Stimulated activated CD4-positive, alpha-beta T cell treated with anti-CD3 and anti-CD28 coated beads, Interleukin-4, amount 100 ng/mL, for 1 hour (primary cell): ENCODE results near the gene OR52N1.
A peak's percentile ranks its signal among the peaks of the same experiment; 100 is the strongest.

Source experiments
- DNase-seq: peaks from one replicate; pipeline ENCODE4 v3.0.0-alpha.2; 2020

OR52N1 gene

GRCh38 chr11:5791165-5791564 is at the start of gene OR52N1:
Gene OR52N1, minus strand, starts transcription at chr11:5791265. Its CDS starts 2,449 bp downstream, at chr11:5788816.
- no peak for DNase-seq

DNA sequence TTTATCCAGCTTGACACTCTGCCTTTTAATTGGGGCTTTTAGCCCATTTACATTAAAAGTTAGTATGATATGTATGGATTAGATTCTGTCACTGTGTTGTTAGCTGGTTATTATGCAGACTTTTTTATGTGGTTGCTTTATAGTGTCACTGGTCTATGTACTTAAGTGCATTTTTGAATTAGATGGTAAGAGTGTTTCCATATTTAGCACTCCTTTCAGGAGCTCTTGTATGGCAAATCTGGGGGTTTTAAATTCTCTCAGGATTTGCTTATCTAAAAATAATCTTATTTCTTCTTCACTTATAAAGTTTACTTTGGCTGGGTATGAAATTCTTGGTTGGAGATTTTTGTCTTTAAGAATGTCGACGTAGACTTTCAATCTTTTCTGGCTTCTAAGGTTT is 46.6 kb upstream of the OR52N1 start:
- no peak for DNase-seq

GRCh38 chr11:5833446-5833845 is 42.4 kb upstream of the OR52N1 start:
- DNase-seq, result no peak

DNA sequence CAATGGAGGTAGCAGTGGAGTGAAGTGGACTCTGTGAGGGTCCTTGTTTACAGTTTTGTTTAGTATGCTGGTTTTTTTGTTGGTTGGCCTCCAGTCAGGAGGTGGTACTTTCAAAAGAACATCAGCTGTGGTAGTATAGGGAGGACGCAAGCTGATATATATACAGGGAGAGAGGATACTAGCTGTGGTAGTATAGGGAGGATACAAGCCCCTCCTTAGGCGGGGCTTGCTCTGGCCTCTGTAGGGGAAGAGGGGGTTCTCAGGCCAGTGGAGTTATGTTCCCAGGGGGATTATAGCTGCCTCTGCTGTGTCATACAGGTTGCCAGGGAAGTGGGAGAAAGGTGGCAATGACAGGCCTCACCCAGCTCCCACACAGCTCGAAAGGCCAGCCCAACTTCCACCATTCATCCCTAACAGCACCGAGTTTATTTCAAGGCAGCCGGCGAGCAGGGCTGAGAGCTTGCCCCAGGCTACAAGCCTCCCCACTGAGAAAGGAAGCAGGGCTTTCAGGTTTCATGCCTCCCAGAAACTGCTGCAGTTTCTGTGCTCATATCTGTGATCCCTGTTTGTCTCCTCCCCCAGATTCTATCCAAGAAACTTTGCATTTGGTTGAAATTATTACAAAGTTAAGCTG is 40.2 kb upstream of the OR52N1 start:
- no peak for DNase-seq

DNA sequence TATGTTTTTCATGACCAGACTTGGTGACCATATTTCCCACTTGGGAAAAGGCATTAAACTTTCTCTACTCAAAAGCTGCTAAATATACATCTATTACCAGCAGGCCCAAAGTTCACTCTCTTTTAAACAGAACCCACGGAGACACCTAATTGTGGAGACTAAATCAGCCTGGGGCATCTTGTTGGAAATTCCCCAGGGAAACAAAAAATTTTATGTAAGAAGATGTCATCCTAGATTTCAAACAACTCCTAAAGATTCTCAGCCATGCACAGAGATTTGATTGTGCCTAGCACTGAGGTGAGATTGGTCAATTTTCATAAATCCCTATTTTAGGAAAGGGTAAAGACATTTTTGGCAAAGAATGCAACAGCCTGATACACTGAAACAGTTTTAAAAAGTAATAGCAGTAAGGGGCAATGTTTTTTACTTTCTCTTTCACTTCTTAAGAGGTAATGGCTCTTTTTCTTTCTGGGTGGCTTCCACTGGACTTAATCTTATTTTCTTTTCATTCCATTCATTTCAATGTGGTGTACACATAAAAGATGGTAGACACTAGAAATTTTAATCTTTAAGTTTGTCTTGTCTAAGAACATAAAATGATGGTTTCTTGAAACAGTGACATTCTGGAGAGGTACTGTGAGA is 27.3 kb upstream of the OR52N1 start:
- DNase-seq, result no peak

DNA sequence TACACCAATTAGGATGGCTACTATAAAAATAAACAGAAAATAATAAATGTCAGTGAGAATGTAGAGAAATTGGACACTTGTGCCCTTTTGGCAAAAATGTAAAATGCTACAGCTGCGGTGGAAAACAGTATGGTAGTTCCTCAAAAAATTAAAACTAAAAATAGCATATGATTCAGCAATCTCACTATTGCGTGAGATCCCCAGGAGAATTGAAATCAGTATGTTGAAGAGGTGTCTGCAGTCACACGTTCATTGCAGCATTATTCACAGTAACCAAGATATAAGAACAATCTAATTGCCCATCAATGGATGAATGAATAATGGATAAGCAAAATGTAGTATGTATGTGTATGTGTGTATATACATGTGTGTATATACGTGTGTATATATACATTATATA is 24.5 kb upstream of the OR52N1 start:
- no peak for DNase-seq

GRCh38 chr11:5809905-5810795 is 19.1 kb upstream of the OR52N1 start:
- no peak for DNase-seq

DNA sequence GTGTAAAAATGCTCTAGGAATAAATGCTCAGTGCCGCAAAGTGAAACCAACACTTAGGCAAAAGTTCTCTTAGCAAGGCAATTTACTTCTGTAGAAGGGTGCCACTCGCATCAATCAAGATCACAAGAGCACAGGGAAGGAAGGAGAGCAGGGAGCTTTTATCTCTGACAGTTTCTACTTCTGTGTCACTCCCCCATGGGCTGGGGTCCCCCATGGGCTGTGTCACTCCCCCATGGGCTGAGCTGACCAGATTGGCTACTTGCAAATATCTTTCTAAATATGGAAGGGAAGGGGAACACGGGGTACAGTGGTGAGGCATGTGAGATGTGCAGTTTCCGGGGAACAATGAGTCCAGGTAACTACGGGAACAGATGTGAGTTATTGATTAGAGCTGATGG is 18.1 kb upstream of the OR52N1 start:
- DNase-seq, result no peak

GRCh38 chr11:5808500-5809121 is 17.5 kb upstream of the OR52N1 start, which contains the start of gene OR52N2:
Gene OR52N2, plus strand, starts transcription at chr11:5808924. Its CDS starts 11,412 bp downstream, at chr11:5820336.
- peak; percentile 61 for DNase-seq

DNA sequence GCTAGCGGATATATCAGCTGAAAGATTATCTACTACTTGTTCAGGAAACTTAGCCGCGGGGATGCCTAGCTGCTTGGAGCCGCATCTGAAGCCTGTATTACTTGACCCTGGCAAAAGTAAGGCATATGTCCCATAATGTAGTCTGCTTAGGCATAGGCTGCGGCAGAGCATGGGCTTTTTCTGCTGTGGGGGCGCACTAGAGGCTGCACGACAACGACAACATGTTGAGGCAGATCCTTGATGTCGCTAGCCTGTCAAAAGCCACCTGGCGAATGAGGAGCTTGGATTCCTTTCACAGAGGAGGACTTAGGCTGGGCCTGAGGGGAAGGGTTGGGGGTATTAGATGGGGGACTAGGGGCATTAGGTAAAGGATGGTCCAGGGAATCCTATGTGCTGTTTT is 16.5 kb upstream of the OR52N1 start:
- DNase-seq, result no peak

- DNase-seq, result no peak
These were observed 12.9 kb upstream of the OR52N1 start for GRCh38 chr11:5803982-5804381.

DNA sequence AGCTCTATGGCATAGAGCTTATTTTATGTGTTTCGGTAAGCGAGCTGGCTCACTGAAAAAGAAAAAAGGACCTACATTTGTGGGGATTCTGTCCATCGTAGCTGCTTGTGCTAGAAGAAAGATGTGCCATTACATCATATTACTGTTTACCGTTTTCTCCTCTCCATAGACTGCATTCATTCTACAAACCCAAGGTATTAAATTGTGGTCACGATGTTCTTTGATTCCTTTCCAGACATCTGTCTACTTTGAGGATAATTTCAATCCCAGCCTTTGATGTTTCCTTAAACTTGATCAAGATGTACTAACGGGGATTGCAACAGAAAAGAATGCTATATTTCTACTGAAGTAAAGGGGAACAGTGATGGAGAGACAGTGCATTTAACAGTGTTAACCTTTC is 5.5 kb upstream of the OR52N1 start:
- no peak for DNase-seq

GRCh38 chr11:5783255-5783654 is 7.8 kb downstream of the OR52N1 start, which contains the start of gene OR52N5:
Gene OR52N5, minus strand, starts transcription at chr11:5783355. Its CDS starts 4,721 bp downstream, at chr11:5778634.
- no peak for DNase-seq

DNA sequence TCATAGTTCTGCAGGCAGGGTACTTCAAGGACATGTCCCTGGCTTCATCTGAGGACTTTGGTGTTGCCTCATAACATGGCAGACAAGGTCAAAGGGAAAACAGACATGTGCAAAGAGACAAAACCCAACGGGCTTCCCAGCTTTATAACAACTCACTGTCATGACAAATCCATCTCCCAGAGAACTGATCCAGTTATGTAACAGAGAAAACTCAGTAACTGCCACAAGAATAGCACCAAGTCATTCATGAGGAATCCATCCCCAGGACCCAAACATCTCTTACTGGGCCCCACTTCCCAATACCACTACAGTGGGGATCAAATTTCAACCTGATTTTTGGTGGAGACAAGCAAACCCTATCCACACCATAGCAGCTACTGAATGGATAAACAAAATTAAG is 24.0 kb downstream of the OR52N1 start:
- DNase-seq, result no peak

GRCh38 chr11:5753943-5754342 is 37.1 kb downstream of the OR52N1 start, which contains the start of gene OR52N4:
Gene OR52N4, plus strand, starts transcription at chr11:5754243. Its CDS starts 498 bp downstream, at chr11:5754741.
- no peak for DNase-seq

GRCh38 chr11:5749836-5750235 is 41.2 kb downstream of the OR52N1 start:
- no peak for DNase-seq

- DNase-seq, result no peak
These were observed 44.5 kb downstream of the OR52N1 start for GRCh38 chr11:5746614-5747013.

- no peak for DNase-seq
These were observed 52.6 kb downstream of the OR52N1 start for GRCh38 chr11:5738431-5738830.

DNA sequence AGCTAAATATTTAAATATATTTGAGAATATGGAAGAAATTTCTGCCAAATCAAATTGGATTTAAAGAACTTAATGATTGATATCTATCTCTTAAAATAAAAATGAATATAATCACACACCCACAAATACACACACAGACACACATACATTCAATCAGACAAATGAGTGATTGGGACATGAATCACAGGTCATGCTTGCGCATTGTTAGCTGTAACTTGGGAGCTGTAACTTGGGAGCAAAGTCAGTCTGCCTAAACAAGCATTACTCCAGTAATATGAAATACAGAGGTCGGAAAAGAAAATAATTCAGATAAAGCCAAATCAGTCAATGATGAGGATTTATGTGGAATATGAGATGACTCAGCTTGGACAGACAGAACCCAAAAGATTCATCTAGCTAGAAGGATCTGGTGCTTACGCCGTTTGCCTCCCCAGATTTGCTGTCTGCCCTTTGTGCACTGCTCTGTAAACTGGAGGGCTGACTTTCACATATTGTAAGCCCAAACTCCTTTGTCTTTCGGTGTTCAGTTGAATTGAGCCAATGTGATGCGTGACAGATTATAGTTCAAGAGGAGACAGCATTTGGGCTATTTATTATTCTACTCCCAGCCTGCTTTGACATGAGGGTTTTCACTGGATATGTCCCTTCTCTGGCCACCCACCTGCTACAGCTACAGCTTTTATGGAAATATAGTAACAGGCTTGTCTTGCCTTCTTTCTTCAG is 53.2 kb downstream of the OR52N1 start:
- DNase-seq, result no peak

DNA sequence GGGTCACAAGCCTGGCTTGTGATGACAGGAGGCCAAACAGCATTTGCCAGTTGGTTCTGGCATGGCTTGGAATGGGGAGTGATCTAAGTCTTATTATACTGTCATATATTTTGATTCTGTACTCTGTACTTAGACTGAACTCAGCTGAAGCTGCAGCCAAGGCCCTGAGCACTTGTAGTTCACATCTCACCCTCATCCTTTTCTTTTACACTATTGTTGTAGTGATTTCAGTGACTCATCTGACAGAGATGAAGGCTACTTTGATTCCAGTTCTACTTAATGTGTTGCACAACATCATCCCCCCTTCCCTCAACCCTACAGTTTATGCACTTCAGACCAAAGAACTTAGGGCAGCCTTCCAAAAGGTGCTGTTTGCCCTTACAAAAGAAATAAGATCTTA is 54.0 kb downstream of the OR52N1 start:
- DNase-seq, result no peak
